NCI-H1105 treated with DMSO at 0.1 percent for 48 hours (cell line): Measurements from ENCODE around the gene RASGEF1B.

Source experiments
- DNase-seq: peaks from one replicate; lab custom pipeline; 2025; lab: John Stamatoyannopoulos, UW

RASGEF1B gene

GRCh38 chr4:81398379-81398778, 73.3 kb downstream of the RASGEF1B start:
- DNase-seq = no peak

GRCh38 chr4:81397635-81398034, 74.1 kb downstream of the RASGEF1B start:
- no peak for DNase-seq

GRCh38 chr4:81395239-81395638, 76.5 kb downstream of the RASGEF1B start:
- no peak for DNase-seq

DNA sequence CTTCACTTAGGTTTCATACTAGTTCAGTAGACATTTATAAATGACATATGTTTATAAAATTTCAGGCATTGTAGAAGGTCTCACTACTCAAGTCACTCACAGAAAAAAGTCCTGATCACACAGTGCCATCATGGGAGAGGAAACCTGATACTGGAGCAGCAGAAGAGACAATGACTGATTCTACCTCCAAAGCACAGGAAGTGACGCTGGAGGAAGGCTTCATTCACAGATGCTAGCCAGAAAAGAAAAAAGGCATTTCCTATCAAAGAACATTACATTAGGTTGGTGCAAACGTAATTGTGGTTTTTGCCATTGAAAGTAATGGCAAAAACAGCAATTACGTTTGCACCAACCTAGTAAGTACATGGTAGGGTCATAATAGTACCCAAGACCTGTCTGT, 79.5 kb downstream of the RASGEF1B start:
- no peak for DNase-seq

DNA sequence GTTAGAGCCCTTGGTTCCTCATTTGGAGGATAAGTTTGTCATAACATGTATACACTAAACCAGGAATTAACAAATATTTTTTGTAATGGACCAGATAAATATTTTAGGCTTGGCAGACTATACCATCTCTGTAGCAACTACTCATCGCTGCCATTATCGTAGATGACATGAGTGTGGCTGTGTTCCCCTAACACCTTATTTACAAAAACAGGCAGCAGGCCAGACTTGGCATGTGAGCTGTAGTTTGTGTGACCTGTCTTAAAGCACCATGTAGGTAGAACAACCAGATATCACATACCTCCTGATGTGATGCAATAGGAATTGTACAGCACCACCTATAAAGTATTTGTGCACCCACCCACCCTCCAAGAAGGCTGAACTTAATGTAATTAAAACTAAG, 82.0 kb downstream of the RASGEF1B start:
- DNase-seq = no peak

DNA sequence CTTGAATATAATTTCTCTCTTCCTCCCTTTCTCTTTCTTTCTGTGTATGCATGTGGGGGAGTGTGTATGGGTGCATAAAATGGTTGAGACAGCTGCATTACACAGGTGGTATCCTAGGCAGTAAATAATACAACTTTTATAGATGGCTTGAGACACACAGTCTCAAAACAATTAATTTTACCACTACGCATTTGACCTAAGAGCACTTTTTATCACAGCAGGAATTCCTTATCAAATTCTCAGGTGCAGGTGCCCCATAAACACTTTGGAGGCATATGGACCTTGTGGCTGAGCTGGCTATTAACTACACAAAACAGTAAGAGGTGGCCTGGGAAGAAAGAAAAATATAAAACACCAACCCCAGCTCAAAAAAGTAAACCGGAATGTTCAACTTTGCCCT, 91.3 kb downstream of the RASGEF1B start:
- peak; percentile 61 for DNase-seq

DNA sequence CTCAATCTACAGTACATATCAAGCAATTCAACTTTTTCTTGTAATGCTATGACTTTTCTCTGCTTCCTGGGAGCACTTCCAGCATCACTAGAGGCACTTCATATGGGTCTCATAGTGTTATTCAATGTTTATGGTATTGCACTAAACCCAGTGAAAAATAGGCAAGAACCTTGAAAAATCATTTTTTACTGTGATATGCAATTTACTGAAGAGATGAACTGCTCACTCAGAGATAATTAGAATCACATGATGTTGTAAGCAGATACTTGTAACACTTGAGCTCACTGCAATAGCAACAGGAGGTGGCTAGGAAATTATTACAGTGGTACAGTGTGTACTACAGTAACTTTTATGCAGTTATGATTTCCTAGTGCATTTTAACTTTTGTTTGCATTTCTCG, 93.3 kb downstream of the RASGEF1B start:
- DNase-seq = peak; percentile 6

- DNase-seq = no peak
These were observed 94.5 kb downstream of the RASGEF1B start for GRCh38 chr4:81377191-81377590.

DNA sequence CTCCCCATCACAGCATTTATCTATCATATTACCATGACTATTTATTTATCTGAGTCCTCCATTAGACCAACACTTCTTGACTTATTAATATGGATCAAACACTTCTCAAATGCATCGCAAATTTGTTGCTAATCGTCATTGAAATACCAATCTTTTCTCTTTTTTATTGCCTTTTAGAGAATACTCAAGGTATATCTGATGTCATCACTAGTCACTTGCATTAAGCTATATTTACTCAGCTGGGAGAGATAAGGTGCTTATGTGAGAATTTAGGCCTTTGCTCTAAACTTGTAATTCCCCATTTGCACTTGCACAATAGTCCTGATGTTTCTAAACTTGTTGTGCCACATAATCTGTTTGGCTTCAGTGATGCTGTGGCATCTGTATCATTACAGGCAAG, 95.0 kb downstream of the RASGEF1B start:
- no peak for DNase-seq
